Heart left ventricle (tissue), 16 donors: ENCODE results near the gene PYDC2. TPM values are rescaled to one million over a fixed set of nuclear protein-coding genes. Genes with fewer than 3 reads are reported as not detected.
A peak's percentile ranks its signal among the peaks of the same experiment; 100 is the strongest.

ENCODE experiments used
- ATAC-seq, 4 donors: fragments of 200-7000 bp; cut with Tn5 transposase; one replicate each; pipeline ENCODE4 v1.9.1; 2020 to 2022; ENCODE audit warnings: moderate library complexity in 4 of 4, mild to moderate bottlenecking in 3 of 4, moderate number of reproducible peaks in 1 of 4
- DNase-seq, 5 donors: peaks; one replicate each; pipeline ENCODE4 v3.0.0-alpha.2; 2020
- H3K27ac ChIP-seq, 12 donors: fragments of 200-600 bp; sonication (generic) in 4 of 12; one replicate each; pipeline versions ENCODE4 v1.5.0 to v1.8.0; 2016 to 2022; ENCODE audit warnings: mild to moderate bottlenecking in 2 of 12
- H3K27me3 ChIP-seq, 9 donors: fragments of 200-600 bp; sonication (generic) in 2 of 9; one replicate each; pipeline versions ENCODE4 v1.5.1 to v1.8.0; 2016 to 2022; ENCODE audit warnings: mild to moderate bottlenecking in 3 of 9
- H3K36me3 ChIP-seq, 9 donors: fragments of 200-600 bp; sonication (generic) in 2 of 9; one replicate each; pipeline versions ENCODE4 v1.5.0 to v1.8.0; 2018 to 2022; ENCODE audit warnings: mild to moderate bottlenecking in 2 of 9
- H3K4me1 ChIP-seq, 12 donors: fragments of 200-600 bp; sonication (generic) in 4 of 12; one replicate each; pipeline versions ENCODE4 v1.5.0 to v1.8.0; 2016 to 2022; ENCODE audit warnings: mild to moderate bottlenecking in 3 of 12
- H3K4me3 ChIP-seq, 12 donors: fragments of 200-600 bp; sonication (generic) in 4 of 12; one replicate each; pipeline versions ENCODE4 v1.5.0 to v1.8.0; 2017 to 2022; ENCODE audit warnings: mild to moderate bottlenecking in 9 of 12, moderate library complexity in 4 of 12
- H3K9me3 ChIP-seq, 12 donors: fragments of 200-600 bp; sonication (generic) in 4 of 12; one replicate each; pipeline versions ENCODE4 v1.5.0 to v1.8.0; 2016 to 2022; ENCODE audit warnings: mild to moderate bottlenecking in 1 of 12
- CTCF ChIP-seq, 12 donors: fragments of 200-600 bp; sonication (generic) in 4 of 12; IDR thresholded peaks; one replicate each; pipeline versions ENCODE4 v1.5.0 to v1.8.0; 2018 to 2022; ENCODE audit warnings: antibody characterized with exemption in 12 of 12, mild to moderate bottlenecking in 5 of 12
- POLR2A ChIP-seq, 2 donors: fragments of 450-650 bp; IDR thresholded peaks; one replicate each; pipeline ENCODE4 v1.6.1; 2017; ENCODE audit warnings: antibody characterized with exemption in 2 of 2, mild to moderate bottlenecking in 2 of 2, moderate library complexity in 2 of 2
- WGBS, 4 donors: extraction: QIAGEN DNeasy Blood & Tissue Kit in 2 of 4; methylation state at CpG; one replicate each; pipeline versions ENCODE4 v1.1.5 to v1.1.7; 2013 to 2018; 5-methylcytosine and 5-hydroxymethylcytosine counted together
- intact Hi-C, 10 donors: fragments of 100-400 bp; cut with DNase I; formaldehyde crosslinking; loops; one replicate each; pipeline versions ENCODE4 v1.11.1 to v1.14.2; 2022
- polyA plus RNA-seq, 2 donors: library from polyadenylated mRNA; stranded (reverse); fragments of 200-250 nt; gene quantifications; one replicate each; pipeline ENCODE4 v1.2.3, GENCODE V29; 2013
- total RNA-seq, 9 donors: library from RNA; depleted of rRNA in 2 of 9; stranded (reverse); fragments of >200 nt in 2 of 9; fragmentation: NEBNext Ultra II Directional in 3 of 9; extraction: Animal tissue kit (Norgen Biotek cat#: 25700) in 3 of 9; gene quantifications; one replicate each; pipeline versions ENCODE4 v1.1.0 to v1.2.4, GENCODE V29; 2016 to 2023
- donor health status: ischemic (EF 13 %, LVEDD 7.1; RV severe dilation, severe dysfunction).
- donor health status: healthy with polysubstance abuse.
- donor health status: DM: no; HTN: yes; CAD: no.
- donor health status: DM: no; HTN: no; CAD: no.
- donor health status: ischemic (EF 25% LVEDD 6.9; RV normal size, moderate dysfunction).
- donor health status: ischemic (EF 25% LVEDD 5.7; RV mildly dilated, moderate dysfunction).
- donor health status: healthy.
- donor health status: DM: yes; HTN: yes; CAD: no.
- donor health status: ischemic (EF 35%, LVEDD 5.7; RV mildly dilated, moderate dysfunction).
- donor health status: nonischemic (EF 11% LVEDD 7.7; RV severe dilation, severe dysfunction).
- donor health status: DM: yes; HTN: yes; CAD: no.
- donor health status: PGD.
- donor health status: ischemic (EF 29% LVEDD 5.4; RV normal size, mild dysfunction).
- donor health status: nonischemic (EF 23%, LVEDD 6.1; RV moderate dilation, normal function).

PYDC2 gene
- total and polyA plus RNA-seq, 11 donors, result not detected

- no peaks in the 10 kb centered on the region for H3K36me3 ChIP-seq
- ATAC-seq, result no peak
- intact Hi-C loops, result loop anchor here in 1 of 10 donors (10.0 kb wide), 1 partner anchor 1019 kb away; no protein-coding TSS in a partner anchor
- H3K4me3 ChIP-seq, result peak overlapping the region in 5 of 12 donors; percentile 5 to 32 (median 11)
- H3K4me1 ChIP-seq, result no peaks in the 10 kb centered on the region
- H3K27me3 ChIP-seq, result no peaks in the 10 kb centered on the region
- DNase-seq, result no peak
- H3K27ac ChIP-seq, result no peak overlapping the region
- TF ChIP-seq POLR2A (IDR thresholded peaks at IDR 0.05), result no peak
- no peak for TF ChIP-seq CTCF (IDR thresholded peaks at IDR 0.05)
- peaks cover 0 to 4% (median 0%) of the 10 kb centered on the region in 12 donors for H3K9me3 ChIP-seq
- 73 to 85% (median 80%) methylated on average over 11 of the region's 11 CpGs for WGBS, 4 donors
These were observed 35.6 kb upstream of the PYDC2 start for GRCh38 chr3:191425322-191425734.

DNA sequence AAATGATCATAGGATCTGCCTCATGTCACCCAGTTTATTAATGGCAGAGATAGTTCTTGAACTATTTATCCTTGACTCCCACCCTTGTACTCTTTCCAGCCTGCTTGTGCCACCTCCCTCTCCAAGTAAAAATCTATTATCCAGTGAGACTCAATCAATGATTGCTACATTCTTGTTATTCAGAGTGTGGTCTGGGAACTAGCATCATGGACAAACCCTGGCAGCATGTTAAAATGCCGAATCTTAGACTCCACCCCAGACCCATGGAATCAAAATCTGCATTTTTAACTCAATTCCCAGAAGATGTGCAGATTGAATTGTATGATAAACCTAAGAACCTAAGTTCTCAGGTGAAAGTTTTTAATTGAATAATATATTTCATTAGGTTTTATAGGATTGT lies 34.7 kb upstream of the PYDC2 start:
- ATAC-seq, result no peak
- TF ChIP-seq CTCF (IDR thresholded peaks at IDR 0.05) (no peak), POLR2A (IDR thresholded peaks at IDR 0.05) (no peak)
- Histone ChIP-seq H3K27me3 (no peaks in the 10 kb centered on the region), H3K4me1 (no peaks in the 10 kb centered on the region), H3K9me3 (peaks cover 0 to 4% (median 0%) of the 10 kb centered on the region in 12 donors), H3K27ac (no peak overlapping the region), H3K36me3 (no peaks in the 10 kb centered on the region), H3K4me3 (no peak overlapping the region)
- intact Hi-C loops, result loop anchor here in 1 of 10 donors (10.0 kb wide), 1 partner anchor 1018 kb away; no protein-coding TSS in a partner anchor
- WGBS, 4 donors, result 42 to 88% (median 85%) methylated on average over 1 of the region's 1 CpG
- no peak for DNase-seq

DNA sequence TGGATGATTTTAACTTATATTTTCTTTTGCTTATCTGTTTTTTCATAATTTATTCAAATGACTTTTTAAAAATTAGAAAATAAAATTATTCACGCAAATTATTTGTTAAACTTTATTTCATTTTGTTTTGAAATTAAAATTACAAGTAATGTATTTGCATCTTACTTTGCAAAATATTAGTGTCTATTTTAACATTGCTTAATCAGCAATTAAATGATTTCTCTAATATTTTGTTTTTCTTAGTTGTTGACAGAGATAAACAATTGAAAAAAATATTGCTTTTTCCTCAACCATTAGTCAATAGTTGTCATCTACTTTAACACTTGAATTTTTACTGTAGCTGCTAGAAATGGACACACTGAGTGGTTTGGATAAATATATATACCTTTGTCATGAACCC lies 32.8 kb upstream of the PYDC2 start:
- intact Hi-C loops, result loop anchor here in 1 of 10 donors (10.0 kb wide), 1 partner anchor 1017 kb away; no protein-coding TSS in a partner anchor
- TF ChIP-seq CTCF (IDR thresholded peaks at IDR 0.05) (no peak), POLR2A (IDR thresholded peaks at IDR 0.05) (no peak)
- Histone ChIP-seq H3K27me3 (no peaks in the 10 kb centered on the region), H3K27ac (no peak overlapping the region), H3K4me1 (no peaks in the 10 kb centered on the region), H3K4me3 (no peak overlapping the region), H3K36me3 (no peaks in the 10 kb centered on the region), H3K9me3 (peaks cover 0 to 4% (median 0%) of the 10 kb centered on the region in 12 donors)
- no peak for ATAC-seq
- WGBS, 4 donors, result 95 to 98% (median 97%) methylated on average over 1 of the region's 1 CpG
- DNase-seq, result no peak

GRCh38 chr3:191430103-191430502 lies 30.9 kb upstream of the PYDC2 start:
- DNase-seq, result no peak
- no peak for ATAC-seq
- WGBS, 4 donors, result 39 to 52% (median 47%) methylated on average over 4 of the region's 4 CpGs

More at GRCh38 chr3:191430103-191430502, 30.9 kb upstream of the PYDC2 start:
- no peaks in the 10 kb centered on the region for H3K27me3 ChIP-seq
- H3K36me3 ChIP-seq, result no peaks in the 10 kb centered on the region
- H3K4me1 ChIP-seq, result no peaks in the 10 kb centered on the region
- H3K27ac ChIP-seq, result no peak overlapping the region
- H3K9me3 ChIP-seq, result peaks cover 0 to 4% (median 0%) of the 10 kb centered on the region in 12 donors
- intact Hi-C loops, result loop anchor here in 1 of 10 donors (10.0 kb wide), 1 partner anchor 695 kb away; no protein-coding TSS in a partner anchor
- TF ChIP-seq POLR2A (IDR thresholded peaks at IDR 0.05) (no peak), CTCF (IDR thresholded peaks at IDR 0.05) (no peak)
- H3K4me3 ChIP-seq, result no peak overlapping the region
